HG03175 (cell line): ENCODE measurements around the gene PRR5.
"Not testable (repeated sequence)": the region's sequence is repeated elsewhere in the genome, so short reads cannot be mapped to it uniquely, and the experiment has no call there.

Experiments
- ATAC-seq: cut with Tn5 transposase; IDR thresholded peaks from one replicate; pipeline ENCODE4 v1.9.1; 2021; ENCODE audit warnings: mild to moderate bottlenecking, moderate library complexity; ENCODE audit not compliant: unreplicated experiment

Gene PRR5

GRCh38 chr22:44732661-44733060 is 30.7 kb downstream of the PRR5 start:
- ATAC-seq: no peak

GRCh38 chr22:44733426-44734106 is 31.6 kb downstream of the PRR5 start:
- ATAC-seq: no peak

- ATAC-seq: no peak
Measured at GRCh38 chr22:44734278-44734677, 32.3 kb downstream of the PRR5 start.

GRCh38 chr22:44734801-44735517 is 33.0 kb downstream of the PRR5 start:
- no peak for ATAC-seq

- no peak for ATAC-seq
Measured at GRCh38 chr22:44735518-44736428, 33.8 kb downstream of the PRR5 start.

GRCh38 chr22:44736581-44737405 is 34.8 kb downstream of the PRR5 start:
- ATAC-seq: no peak

- ATAC-seq: no peak
Measured at GRCh38 chr22:44737406-44738346, 35.7 kb downstream of the PRR5 start.

- ATAC-seq: no peak
Measured at GRCh38 chr22:44738347-44738715, 36.3 kb downstream of the PRR5 start.

- no peak for ATAC-seq
Measured at GRCh38 chr22:44739024-44739423, 37.0 kb downstream of the PRR5 start.

- ATAC-seq: not testable (repeated sequence)
Measured at GRCh38 chr22:44739666-44740065, 37.7 kb downstream of the PRR5 start.

- ATAC-seq: no peak
Measured at GRCh38 chr22:44740307-44740706, 38.3 kb downstream of the PRR5 start.

GRCh38 chr22:44741929-44742328 is 39.9 kb downstream of the PRR5 start:
- ATAC-seq: no peak

- no peak for ATAC-seq
Measured at GRCh38 chr22:44743247-44743646, 41.2 kb downstream of the PRR5 start.

- no peak for ATAC-seq
Measured at GRCh38 chr22:44743804-44744211, 41.8 kb downstream of the PRR5 start.

GRCh38 chr22:44745853-44746789 is 44.1 kb downstream of the PRR5 start:
- ATAC-seq: no peak

GRCh38 chr22:44747784-44748127 is 45.8 kb downstream of the PRR5 start:
- ATAC-seq: not testable (repeated sequence)

- no peak for ATAC-seq
Measured at GRCh38 chr22:44748524-44748923, 46.5 kb downstream of the PRR5 start.

GRCh38 chr22:44750481-44750880 is 48.5 kb downstream of the PRR5 start:
- no peak for ATAC-seq
